GM11168 (cell line): ENCODE results near the gene SHISAL2A.

Experiments used
- in situ Hi-C: fragments of 300-500 bp; cut with MboI; formaldehyde crosslinking; loops from one replicate; pipeline ENCODE4 v1.12.0; 2022; ENCODE audit warnings: low sequenced_read_pairs; ENCODE audit not compliant: unreplicated experiment

SHISAL2A gene

DNA sequence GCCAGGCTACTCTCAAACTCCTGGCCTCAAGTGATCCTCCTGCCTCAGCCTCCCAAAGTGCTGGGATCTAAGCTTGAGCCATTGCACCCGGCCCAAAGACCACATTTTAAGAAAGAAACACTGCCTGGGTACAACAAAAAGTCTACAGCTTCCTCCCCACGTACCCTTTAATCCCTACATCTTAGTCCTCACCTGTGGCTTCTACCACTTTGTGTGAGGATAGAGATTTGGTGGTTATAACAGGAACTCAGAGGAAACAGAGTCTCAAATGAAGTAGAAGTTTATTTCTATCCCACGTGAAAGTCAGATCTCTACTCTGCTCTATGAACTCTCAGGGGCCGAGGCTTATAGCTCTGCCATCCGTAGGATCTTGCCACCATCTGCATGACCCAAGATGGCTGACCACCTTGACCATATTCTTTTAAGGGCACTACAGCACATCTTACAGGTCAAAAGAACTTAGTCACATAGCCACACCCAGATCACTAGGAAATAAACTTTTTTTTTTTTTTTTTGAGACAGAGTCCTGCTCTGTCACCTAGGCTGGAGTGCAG lies 17.4 kb upstream of the SHISAL2A start:
- in situ Hi-C loops: no loop called here

GRCh38 chr1:52621950-52622349 lies 11.0 kb upstream of the SHISAL2A start:
- in situ Hi-C loops: no loop called here

- in situ Hi-C loops: no loop called here
Observed at GRCh38 chr1:52623812-52624211, 9.2 kb upstream of the SHISAL2A start.

- in situ Hi-C loops: no loop called here
Observed at GRCh38 chr1:52627028-52627427, 5.9 kb upstream of the SHISAL2A start.

GRCh38 chr1:52628614-52629324 lies 4.2 kb upstream of the SHISAL2A start:
- in situ Hi-C loops: no loop called here

GRCh38 chr1:52629325-52629643 lies 3.7 kb upstream of the SHISAL2A start:
- in situ Hi-C loops: no loop called here

DNA sequence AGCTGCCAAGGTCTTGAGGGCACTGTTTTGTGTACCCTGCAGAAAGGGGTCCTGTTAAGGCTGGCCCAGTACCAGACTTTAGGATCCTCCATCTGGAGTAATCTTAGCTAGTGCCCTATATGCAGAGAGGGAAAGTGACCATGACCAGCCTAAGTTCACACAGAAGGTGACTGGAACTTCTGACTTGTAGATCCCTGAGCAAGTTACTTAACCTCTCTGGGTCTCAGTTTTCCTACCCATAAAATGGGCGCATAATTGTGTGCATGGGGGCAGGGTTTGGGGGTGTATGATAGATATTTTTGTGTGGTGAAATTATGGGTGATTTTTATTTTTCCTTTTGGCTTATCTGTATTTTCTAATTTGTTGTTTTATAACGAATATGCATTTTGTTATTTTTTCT lies 3.3 kb upstream of the SHISAL2A start:
- in situ Hi-C loops: no loop called here

DNA sequence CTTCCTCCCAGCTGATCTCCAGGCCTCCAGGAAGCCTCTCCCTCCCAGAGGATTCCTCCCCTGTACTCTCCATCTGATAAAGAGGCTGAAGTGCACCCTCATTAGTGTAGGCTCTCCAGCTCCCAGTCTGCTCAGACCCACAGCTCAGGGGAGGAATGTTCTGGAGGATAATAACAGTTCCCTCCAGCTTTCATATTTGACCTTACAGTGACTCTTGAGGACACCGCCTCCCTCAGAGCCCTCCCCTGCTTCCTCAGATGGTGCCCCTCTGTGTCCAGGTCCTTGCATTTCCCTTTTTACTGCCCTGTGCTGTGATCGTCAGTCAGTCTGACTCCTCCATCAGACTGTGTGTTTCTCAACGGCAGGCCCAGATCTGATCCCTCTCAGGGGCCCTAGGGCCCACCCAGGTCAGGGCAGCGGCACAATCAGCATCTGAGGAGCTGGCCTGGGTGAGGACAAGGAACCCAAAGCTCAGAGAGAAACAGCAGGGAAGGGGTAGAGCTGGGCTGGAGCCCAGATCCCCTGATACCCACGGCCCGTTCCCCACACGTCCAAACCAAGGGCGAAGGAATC lies 1.1 kb upstream of the SHISAL2A start:
- in situ Hi-C loops: no loop called here

- in situ Hi-C loops: no loop called here
Observed at GRCh38 chr1:52633291-52633754, 355 bp downstream of the SHISAL2A start.

DNA sequence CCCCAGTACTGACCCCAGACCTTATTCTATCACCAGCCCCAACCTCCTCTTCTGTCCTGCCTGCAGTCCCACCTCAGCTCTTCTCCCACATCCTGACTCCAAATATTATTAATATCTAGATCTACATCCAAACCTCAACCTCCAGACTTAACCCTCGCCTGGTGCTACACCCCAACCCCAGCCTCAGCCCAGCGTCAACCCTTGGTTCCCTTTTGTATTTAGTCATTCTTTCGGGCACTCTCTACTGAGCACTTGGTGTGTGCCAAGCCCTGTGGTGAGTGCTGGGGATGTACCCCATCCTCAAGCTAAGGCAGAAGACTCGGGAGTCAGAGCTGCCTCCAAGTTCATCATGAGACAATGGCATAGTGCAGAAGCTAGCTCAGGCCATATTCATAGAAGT lies 1.1 kb downstream of the SHISAL2A start:
- in situ Hi-C loops: no loop called here

GRCh38 chr1:52635321-52636089 lies 2.5 kb downstream of the SHISAL2A start:
- in situ Hi-C loops: no loop called here

DNA sequence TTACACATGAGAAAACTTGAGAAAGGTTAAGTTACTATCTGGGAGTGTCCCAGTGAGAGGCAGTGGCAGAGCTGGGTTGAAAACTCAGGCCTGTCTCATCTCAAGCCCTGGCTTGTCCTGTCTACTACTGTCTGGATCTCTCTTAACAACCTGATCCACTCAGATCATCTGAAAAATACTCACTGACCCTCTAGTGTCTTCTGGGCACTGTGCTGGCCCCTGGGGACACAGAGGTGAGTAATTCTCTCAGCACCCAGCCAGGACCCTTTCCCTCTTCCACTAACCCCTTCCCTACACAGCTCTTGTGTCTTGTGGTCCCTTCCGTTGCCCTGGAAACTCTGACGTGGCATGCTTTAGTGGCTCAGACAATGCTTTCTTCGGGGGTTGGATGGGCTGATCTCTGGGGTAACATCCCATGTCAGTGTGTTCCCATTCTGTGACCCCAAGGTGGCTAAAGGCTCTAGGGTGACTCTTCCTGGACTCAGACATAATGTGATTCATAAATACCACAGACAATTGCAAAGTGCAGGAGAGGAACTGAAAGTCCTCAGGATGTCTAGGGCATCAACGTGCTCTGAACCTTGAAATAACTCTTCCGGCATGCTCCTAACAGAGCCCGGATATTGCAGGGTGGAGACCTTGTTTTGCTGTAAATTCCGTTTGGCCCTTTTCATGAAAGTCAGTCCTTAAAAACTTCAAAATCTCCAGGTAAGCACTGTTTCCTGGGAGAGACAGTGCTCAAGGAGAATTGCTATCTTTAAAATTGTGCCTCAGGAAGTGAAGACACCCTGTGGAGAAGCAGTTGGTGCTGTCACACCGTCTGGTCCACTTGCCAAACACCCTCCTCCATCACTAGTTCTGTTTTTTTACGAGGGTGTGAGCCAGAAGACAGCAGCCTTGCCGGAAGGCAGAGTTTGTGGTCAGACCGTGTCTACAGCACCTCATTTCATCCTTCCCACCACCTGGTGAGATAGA lies 4.0 kb downstream of the SHISAL2A start:
- in situ Hi-C loops: no loop called here

GRCh38 chr1:52637946-52638345 lies 5.0 kb downstream of the SHISAL2A start:
- in situ Hi-C loops: no loop called here

DNA sequence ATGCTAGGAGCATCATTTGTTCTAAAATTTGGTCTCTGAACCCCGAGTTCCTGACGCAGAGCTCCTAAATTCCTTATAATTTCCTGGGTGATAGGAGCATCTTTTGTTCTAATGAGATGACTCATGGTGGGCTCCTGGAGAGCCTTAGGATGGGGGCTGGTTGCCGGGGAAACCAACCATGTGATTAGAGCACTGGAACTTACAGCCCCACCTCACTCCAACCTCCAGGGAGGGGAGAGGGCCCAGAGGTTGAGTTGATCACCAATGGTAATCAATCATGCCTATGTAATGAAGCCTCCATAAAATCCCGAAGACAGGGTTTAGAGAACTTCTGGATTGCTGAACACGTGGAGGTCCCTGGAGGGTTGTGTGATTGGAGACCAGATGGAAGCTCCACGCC lies 7.7 kb downstream of the SHISAL2A start:
- in situ Hi-C loops: no loop called here

GRCh38 chr1:52641307-52641706 lies 8.3 kb downstream of the SHISAL2A start:
- in situ Hi-C loops: no loop called here

DNA sequence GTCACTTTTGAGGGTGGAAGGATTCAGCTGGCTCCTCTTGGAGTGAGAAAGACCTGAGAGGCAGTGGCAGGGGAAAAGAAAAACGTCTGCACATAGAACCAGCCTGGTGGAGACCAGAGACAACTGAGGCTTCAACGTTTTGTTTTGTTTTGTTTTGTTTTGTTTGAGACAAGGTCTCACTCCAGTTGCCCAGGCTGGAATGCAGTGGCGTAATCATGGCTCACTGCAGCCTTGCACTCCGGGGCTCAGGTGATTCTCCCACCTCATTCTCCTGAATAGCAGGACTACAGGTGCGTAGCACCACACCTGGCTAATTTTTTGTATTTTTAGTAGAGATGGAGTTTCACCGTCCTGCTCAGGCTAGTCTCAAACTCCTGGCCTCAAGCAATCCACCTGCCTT lies 12.3 kb downstream of the SHISAL2A start:
- in situ Hi-C loops: no loop called here

- in situ Hi-C loops: no loop called here
Observed at GRCh38 chr1:52651904-52652303, 18.9 kb downstream of the SHISAL2A start.

DNA sequence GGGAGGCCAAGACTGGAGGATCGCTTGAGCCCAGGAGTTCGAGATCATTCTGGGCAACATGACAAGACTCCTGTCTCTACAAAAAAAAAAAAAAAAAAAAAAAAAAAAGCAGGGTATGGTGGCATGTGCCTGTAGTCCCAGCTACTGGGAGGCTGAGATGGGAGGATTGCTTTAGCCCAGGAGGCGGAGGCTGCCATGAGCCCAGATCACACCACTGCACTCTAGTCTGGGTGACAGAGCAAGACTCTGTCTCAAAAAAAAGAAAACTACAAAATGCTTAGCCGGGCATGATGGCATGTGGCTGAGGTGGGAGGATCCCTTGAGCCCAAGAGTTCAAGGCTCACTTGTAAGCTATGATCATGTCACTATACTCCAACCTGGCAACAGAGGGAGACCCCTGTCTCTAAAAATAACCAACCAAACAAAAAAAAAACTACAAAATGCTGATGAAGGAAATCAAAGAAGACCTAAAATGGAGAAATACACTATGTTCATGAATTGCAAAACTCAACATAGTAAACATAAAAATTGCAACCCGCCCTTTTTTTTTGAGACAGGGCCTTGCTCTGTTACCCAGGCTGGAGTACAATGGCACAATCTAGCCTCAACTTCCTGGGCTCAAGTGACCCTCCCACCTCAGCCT lies 20.4 kb downstream of the SHISAL2A start:
- in situ Hi-C loops: no loop called here

DNA sequence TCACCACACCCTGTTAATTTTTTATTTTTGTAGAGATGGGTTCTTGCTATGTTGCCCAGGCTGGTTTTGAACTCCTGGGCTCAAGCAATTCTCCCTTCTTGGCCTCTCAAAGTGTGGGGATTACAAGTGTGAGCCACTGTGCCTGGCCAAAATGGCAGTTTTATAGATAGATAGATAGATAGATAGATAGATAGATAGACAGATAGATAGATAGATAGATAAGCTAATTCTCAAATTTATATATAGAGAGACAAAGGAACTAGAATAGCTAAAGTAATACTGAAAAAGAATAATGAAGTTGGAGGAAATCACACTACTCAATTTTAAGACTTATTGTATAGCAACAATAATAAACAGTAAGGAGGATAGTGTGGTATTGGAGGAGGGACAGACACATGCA lies 21.1 kb downstream of the SHISAL2A start:
- in situ Hi-C loops: no loop called here

DNA sequence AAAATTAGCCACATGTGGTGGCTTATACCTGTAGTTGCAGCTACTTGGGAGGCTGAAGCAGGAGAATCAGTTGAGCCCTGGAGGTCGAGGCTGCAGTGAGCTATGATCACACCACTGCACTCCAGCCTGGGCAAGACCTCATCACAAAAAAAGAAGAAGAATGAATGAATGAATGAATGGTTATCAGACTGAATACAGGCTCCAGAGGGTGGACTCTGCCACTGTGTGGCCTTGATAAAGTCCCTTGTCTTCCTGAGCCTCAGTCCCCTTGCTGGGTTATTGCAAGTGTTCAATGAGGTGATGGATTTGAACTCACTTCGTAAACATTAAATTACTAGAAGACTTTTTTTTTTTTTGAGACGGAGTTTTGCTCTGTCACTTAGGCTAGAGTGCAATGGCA lies 24.7 kb downstream of the SHISAL2A start:
- in situ Hi-C loops: no loop called here
